Astrocyte of the spinal cord (primary cell): Measurements from ENCODE around the gene SH3YL1.

Experiments used
- DNase-seq: peaks from one replicate; pipeline ENCODE4 v3.0.0; 2011; ENCODE audit warnings: low read depth, low spot score
- H3K4me3 ChIP-seq: 2 replicates; pipeline ENCODE4 v1.5.1; 2011; ENCODE audit warnings: low read depth, mild to moderate bottlenecking, low read length, moderate library complexity
- in situ Hi-C: cut with HindIII; loops from 2 replicates; pipeline ENCODE4 v1.10.0; 2017; ENCODE audit warnings: low sequenced_read_pairs
- TF ChIP-seq, protein P1 (sequence below): IDR thresholded peaks from 2 replicates; pipeline ENCODE4 v1.5.1; 2012; ENCODE audit warnings: low read depth, mild to moderate bottlenecking, low read length, inconsistent platforms

SH3YL1 gene

DNA sequence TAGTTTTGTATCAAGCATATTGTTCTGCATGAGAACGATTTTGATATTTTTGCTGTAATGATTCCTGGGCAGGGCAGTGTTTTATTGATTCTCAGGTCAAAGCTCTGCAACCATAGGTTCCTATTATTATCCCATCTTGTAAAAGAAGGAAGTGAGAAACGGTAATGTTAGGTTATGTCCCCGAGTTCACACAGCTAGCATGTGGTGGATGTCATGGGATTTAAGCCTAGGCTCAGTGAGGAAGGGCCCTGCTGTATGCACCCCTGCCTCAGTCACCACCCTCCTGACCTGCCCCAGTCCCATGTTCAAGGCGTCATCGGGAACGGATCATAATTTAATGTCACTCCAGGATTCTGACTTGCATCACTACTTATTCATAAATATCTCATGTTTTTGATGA lies 11.6 kb upstream of the SH3YL1 start:
- TF ChIP-seq, protein P1, sequence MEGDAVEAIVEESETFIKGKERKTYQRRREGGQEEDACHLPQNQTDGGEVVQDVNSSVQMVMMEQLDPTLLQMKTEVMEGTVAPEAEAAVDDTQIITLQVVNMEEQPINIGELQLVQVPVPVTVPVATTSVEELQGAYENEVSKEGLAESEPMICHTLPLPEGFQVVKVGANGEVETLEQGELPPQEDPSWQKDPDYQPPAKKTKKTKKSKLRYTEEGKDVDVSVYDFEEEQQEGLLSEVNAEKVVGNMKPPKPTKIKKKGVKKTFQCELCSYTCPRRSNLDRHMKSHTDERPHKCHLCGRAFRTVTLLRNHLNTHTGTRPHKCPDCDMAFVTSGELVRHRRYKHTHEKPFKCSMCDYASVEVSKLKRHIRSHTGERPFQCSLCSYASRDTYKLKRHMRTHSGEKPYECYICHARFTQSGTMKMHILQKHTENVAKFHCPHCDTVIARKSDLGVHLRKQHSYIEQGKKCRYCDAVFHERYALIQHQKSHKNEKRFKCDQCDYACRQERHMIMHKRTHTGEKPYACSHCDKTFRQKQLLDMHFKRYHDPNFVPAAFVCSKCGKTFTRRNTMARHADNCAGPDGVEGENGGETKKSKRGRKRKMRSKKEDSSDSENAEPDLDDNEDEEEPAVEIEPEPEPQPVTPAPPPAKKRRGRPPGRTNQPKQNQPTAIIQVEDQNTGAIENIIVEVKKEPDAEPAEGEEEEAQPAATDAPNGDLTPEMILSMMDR = no peak
- no peak overlapping the region for H3K4me3 ChIP-seq
- in situ Hi-C loops = no loop called here
- DNase-seq = no peak

DNA sequence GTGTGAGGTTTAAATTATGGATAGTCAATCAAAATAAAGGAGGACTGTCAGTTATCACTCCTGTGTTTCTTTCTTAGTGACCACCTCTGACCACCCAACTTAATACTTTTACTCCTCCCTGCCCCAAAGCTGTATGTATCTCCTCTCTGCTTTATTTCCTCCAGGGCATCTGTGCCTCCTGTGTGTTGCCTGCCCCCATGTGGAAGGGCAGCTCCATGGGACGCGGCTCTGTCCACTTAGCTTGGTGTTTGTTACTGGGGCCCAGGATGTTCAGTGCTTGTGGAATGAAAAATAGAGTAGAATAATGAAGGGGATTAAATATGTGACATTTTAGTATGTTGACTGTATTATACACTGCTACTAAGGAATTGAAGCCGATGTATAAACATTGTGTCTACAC lies 10.7 kb upstream of the SH3YL1 start:
- TF ChIP-seq, protein P1 = no peak
- no peak overlapping the region for H3K4me3 ChIP-seq
- no peak for DNase-seq
- in situ Hi-C loops = no loop called here

DNA sequence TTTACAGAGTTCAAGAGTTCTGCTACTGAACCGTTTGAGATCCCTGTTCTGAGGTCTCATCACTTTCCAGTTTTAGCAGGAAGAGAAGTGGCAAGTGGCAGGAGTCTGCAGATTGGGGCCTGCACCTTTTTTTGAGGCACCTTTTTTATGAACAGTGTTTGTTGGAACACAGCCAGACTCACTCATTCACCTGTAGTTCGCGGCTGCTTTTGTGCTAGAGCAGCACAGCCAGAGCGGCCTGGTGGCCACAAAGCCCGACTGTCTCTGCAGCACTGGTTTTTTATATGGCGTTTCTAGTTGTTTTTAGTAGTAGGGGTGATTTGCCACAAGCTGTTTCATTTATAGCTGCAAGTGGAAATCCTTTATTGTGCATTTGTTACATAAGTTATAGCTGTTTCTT lies 9.5 kb upstream of the SH3YL1 start:
- DNase-seq = no peak
- no peak overlapping the region for H3K4me3 ChIP-seq
- TF ChIP-seq, protein P1 = no peak
- in situ Hi-C loops = no loop called here

DNA sequence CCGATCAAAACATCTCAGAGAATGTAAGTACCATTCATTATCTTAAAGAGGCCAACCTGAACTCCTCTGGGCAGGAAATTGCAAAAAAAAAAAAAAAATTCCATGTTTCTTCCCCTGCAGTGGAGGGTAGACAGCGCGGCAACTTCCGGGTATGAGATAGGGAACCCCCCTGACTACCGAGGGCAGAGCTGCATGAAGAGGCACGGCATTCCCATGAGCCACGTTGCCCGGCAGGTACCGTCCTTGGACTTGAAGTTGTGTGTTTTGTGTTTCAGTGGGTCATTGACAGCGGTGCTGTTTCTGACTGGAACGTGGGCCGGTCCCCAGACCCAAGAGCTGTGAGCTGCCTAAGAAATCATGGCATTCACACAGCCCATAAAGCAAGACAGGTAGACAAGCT lies 8.1 kb upstream of the SH3YL1 start:
- no peak for DNase-seq
- H3K4me3 ChIP-seq = no peak overlapping the region
- TF ChIP-seq, protein P1 = no peak
- in situ Hi-C loops = no loop called here

DNA sequence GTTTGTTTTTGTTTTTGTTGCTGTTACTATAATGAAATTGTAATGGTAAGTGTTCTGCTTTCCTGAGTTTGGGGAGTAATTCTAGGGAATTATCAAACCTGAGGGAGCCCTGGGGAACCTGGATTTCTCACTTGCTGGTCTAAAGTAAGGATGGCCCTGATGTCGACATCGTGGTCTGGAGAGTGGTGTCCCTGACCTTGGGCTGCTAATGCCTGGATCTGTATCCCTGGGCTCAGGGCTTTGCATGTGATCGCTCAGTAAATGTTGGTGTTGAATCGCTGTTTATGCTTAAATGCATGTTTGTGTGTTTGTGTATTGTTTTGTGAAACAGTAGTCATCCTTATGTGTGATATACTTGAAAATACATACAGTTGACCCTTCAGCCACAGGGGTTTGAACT lies 7.0 kb upstream of the SH3YL1 start:
- TF ChIP-seq, protein P1 = no peak
- in situ Hi-C loops = no loop called here

DNA sequence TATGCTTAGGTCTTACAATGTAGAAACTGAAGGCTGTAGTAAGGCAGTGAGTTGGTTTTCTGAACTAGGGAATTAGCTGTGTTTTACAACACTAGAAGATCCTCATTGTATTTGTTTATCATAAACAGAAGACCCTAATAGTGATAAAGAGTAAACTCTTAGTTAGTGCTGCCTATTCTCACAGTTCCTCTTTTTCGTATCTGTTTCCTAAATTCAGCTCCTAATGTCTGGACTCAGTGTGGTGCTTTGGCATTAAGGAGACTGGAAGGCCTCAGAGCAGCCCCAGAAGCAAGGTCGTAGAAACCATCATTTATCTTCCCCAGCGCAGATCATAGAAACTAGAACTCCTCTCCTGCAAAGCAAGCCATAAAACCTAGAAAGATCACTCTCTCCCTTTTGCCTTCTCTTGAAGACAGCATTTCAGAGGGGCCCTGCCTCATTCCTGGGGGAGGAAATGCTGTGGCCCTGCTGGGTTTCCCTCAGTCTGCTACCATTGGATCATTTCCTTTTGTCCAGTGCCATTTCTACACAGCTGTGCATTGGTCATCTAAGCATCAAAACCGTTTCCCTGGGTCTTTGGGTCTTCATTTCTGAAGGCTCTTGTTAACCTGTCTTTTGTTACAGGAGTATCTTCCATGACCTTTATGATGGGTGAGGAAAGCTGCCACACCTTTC lies 5.7 kb upstream of the SH3YL1 start:
- in situ Hi-C loops = no loop called here
- no peak overlapping the region for H3K4me3 ChIP-seq
- no peak for DNase-seq
- TF ChIP-seq, protein P1 = no peak

More for the DNA sequence above, 7.0 kb upstream of the SH3YL1 start:
- no peak overlapping the region for H3K4me3 ChIP-seq
- DNase-seq = no peak
